ENCODE results near the gene GREB1L.
"Not testable (repeated sequence)": the region's sequence is repeated elsewhere in the genome, so short reads cannot be mapped to it uniquely, and the experiment has no call there.

The GREB1L gene

DNA sequence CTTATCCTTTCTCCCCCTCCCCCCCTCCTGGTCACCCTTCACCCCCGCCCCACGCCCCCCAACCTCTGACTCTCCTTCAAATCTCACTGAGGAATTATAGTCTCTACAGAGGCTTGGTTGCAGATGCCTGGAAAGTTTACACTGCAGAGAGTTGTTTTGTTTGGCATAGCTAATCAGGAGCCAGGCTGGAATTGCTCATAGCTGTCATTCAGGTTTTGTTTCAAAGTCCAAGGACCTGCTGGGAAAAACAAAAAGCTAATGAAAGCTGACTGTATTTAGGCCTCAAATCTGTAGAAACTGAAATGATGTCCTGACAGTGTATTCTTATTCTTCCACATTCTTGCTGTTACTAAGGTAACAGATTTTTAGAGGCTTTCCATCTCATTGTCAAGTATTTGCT lies 22.6 kb downstream of the GREB1L start:
- DNase-seq (ENCODE audit: low spot score) = peak; percentile 32

DNA sequence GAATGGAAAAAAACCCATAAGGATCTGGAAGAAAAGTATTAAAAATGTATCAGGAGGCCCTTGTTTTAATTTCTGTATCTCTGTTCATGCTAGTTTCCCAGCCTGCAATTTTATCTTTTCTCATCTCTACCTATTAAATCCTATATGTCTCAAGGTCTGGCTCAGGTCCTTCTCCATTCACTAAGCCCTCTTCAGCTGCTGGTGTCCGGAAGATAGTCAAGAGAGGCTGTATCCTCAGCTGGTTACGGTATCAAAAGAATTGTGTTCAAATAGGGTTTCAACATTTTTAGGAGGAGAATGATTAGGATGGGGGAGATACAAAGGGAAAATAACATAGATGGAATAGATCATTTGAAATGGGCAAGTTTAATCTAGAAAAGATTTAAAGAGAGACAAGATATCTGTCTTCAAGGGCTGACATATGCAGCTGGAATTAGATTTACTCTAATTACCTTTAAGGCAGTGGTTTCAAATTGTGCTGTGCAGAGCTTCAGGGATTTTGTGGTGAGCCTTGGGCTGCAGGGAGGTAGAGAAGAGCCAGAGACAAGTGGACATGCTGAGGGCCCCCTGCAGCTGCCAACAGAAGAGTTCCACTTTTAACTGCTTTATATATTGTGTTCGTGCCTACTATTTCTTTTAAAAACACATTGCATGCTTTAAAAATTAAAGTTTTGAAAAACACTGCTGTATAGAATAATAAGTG lies 24.1 kb downstream of the GREB1L start:
- DNase-seq (ENCODE audit: low spot score) = no peak

GRCh38 chr18:21267400-21267799 lies 25.4 kb downstream of the GREB1L start:
- DNase-seq (ENCODE audit: low spot score) = no peak

- DNase-seq (ENCODE audit: low spot score) = no peak
These were observed 27.3 kb downstream of the GREB1L start for GRCh38 chr18:21269349-21269748.

- no peak for DNase-seq (ENCODE audit: low spot score)
These were observed 28.4 kb downstream of the GREB1L start for GRCh38 chr18:21270453-21270852.

GRCh38 chr18:21272016-21272579 lies 30.1 kb downstream of the GREB1L start:
- no peak for DNase-seq (ENCODE audit: low spot score)

- no peak for DNase-seq (ENCODE audit: low spot score)
These were observed 31.5 kb downstream of the GREB1L start for GRCh38 chr18:21273568-21273967.

GRCh38 chr18:21275645-21276044 lies 33.6 kb downstream of the GREB1L start:
- no peak for DNase-seq (ENCODE audit: low spot score)

DNA sequence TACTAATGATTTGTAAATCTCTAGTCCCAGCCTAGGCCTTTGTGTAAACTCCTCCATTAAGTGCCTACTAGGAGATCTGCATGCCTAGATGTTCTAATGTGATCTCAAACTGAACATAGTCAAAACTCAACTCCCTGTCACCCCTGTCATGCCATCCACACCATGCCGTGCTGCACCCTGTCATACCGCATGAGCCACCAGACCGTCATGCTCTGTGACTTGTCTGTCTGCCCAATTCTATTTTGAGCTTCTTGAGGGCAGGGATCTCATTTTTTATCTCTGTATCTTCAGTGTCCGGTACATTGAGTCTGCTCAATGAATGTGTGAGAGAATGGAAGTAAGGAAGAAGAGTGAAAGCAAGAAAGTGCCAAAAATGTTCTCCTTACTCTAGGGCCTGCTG lies 35.5 kb downstream of the GREB1L start:
- DNase-seq (ENCODE audit: low spot score) = no peak

DNA sequence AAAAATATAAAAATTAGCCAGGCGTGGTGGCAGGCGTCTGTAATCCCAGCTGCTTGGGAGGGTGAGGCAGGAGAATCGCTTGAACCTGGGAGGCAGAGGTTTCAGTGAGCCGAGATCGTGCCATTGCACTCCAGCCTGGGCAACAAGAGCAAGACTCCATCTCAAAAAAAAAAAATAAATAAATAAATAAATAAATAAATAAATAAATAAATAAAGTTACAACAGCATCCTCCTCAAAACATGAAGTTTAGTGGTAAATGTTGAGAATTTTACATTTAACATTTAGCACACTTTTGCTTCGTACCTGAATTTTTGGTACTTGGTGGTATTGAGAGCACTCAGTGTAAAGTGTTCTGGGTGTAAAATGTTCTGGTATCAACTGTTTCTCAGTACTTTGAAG lies 36.2 kb downstream of the GREB1L start:
- not testable (repeated sequence) for DNase-seq (ENCODE audit: low spot score)

GRCh38 chr18:21281603-21282002 lies 39.6 kb downstream of the GREB1L start:
- DNase-seq (ENCODE audit: low spot score) = no peak

DNA sequence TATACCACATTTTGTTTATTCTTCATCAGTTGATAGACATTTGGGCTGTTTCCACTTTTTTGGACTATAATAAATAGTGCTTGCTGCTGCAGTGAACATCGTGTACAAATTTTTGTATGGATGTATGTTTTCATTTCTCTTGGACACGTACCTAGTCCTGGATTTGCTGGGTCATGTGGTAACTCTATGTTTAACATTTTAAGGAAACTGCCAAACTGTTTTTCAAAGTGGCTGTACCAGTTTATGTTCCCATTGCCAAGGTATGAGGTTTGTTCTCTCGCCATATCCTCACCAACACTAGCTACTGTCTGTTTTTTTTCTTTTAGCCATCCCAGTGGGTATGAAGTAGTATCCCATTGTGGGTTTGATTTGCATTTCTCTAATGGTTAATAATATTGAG lies 42.5 kb downstream of the GREB1L start:
- DNase-seq (ENCODE audit: low spot score) = no peak

GRCh38 chr18:21289827-21290226 lies 47.8 kb downstream of the GREB1L start:
- no peak for DNase-seq (ENCODE audit: low spot score)

GRCh38 chr18:21291106-21291505 lies 49.1 kb downstream of the GREB1L start:
- no peak for DNase-seq (ENCODE audit: low spot score)

DNA sequence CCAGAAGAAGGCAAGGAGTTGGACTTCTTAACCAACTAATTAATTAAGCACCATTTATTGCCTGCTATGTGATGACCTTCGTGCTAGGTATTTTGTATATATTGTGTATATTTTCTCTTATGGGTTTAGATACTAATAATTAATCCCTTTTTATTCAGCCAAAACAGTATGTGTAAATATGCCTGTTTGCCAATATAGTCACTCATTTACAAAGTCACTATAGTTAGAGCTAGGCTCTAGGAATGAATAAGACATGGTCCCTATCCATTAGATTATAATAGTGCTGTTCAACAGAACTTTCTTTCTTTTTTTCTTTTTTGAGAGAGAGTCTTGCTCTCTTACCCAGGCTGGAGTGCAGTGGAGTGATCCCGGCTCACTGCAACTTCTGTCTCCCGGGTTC lies 51.4 kb downstream of the GREB1L start:
- DNase-seq (ENCODE audit: low spot score) = no peak

DNA sequence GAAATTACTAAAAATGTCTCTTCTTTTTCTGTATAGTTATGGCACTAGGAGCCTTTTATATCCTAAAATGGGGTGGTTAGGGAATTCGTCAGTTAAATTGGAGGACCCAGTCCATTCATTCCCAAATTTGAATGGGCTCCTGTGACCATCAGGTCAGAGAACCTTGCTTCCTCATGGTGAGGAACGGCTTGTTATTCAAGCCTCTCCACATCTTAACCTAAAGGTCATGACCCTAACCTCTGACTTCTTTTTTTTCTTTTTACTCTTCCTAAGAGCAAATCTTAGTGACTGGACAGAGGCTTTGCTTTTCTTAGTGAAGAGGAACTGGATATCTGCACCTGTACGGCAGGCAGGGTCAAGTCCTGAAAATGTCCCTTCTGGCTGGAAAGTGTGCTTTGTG lies 53.1 kb downstream of the GREB1L start:
- DNase-seq (ENCODE audit: low spot score) = no peak

GRCh38 chr18:21296045-21296444 lies 54.0 kb downstream of the GREB1L start:
- DNase-seq (ENCODE audit: low spot score) = no peak

- no peak for DNase-seq (ENCODE audit: low spot score)
These were observed 56.3 kb downstream of the GREB1L start for GRCh38 chr18:21298351-21298750.

DNA sequence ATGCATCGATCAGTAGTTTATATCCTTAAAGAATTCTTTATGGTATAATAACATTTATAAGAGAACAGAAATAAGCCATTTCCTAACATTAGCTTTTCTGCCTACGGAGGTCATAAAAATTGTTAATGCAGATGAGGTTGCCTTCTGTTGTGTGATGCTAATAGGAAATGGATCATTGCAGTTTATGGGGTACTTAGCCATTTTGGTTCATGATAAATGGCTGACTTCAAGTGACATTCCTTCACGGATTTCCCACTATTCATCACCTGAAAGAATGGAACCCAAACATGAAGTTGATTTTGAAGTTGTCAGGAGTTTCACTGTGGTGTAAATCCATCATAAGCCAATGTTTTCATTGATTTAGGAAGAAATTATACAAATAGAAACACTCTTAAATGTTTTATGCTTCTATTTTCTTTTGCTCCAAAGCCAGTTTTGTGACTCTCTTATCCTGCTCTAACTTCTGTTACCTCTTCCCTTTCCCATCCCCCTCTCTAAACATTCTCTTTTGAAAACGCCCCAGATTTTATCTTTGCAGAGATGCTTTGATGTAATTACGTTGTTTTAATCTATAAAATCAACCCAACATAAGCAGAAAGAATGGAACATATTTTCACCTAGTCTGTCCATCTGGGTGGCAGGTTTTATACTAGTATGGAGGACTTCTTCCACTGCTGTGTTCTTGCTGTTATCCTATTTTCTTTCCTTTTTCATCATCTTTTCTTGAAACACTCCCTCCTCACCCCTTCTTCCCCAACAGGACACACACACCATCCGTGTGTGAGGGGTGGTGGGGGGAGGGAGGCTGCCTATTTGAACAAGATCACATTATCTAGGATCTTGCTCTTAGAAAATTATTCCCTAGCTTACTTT lies 58.2 kb downstream of the GREB1L start:
- no peak for DNase-seq (ENCODE audit: low spot score)

- DNase-seq (ENCODE audit: low spot score) = no peak
These were observed 58.8 kb downstream of the GREB1L start for GRCh38 chr18:21300908-21301200.

DNA sequence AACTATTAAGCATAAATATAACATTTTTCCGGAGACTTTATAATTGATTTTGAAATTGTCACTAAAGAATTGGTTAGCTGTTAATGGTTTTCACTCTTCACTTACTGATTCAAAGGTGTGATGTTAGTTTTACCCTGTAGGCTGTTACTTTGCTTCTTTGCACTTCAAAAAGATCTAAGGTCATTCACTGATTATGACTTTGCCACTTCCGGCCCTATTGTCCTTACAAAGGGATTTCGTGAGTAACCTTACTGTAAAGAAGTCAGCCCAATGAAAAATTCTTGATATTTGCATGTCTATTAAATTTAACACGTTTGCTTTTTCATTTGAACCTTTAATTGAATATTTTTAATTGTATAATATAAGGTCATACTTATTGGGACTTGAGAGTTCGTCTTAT lies 61.4 kb downstream of the GREB1L start:
- DNase-seq (ENCODE audit: low spot score) = peak; percentile 57

DNA sequence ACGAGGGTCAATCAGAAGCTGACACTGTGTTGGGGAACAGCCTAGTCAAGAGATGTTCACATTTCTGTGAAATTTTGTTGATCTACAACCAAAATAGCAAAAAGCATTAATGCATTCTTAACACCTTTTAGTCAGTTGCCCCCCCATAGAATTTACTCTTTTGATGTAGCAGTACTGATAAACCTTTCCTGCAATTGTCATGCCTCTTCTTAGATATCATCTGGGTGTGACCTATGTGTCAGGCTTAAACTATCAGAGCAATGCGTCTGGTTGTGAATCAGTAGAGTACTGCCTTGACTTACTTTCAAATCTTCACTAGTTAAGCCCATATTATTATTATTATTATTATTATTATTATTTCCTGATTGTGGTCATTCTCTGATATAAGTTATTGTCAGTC lies 61.9 kb downstream of the GREB1L start:
- peak; percentile 85 for DNase-seq (ENCODE audit: low spot score)

DNA sequence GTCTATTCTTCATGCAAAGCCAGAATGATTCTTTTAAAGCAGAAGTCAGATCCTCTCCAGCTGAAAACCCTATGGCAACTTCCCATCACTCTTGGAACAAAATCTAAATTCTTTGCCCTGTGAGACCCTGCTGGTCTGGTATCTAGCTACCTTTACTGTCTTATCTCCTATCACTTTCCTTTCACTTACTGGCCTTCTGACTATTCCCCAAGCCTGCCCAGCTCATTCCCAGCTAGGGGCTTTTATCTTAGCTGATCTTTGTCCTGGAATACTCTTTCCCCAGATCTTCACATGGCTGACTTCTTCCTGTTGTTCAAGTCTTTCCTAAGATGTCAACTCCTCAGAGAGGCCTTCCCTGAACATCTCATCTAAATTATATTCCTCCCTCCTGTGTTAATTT lies 63.6 kb downstream of the GREB1L start:
- no peak for DNase-seq (ENCODE audit: low spot score)
